Ureter (tissue), 1 donor: ENCODE results near the gene ZW10. TPM values are rescaled to one million over a fixed set of nuclear protein-coding genes. Genes with fewer than 3 reads are reported as not detected.

Experiments used
- DNase-seq: peaks from one replicate; pipeline ENCODE4 v3.0.0-alpha.2; 2020; ENCODE audit warnings: low spot score
- total RNA-seq: library from RNA; stranded (reverse); gene quantifications from one replicate; pipeline ENCODE4 v1.2.4, GENCODE V29; 2023
- donor health status: DM: yes; HTN: yes; CAD: no.

Gene ZW10
- total RNA-seq, 1 donor from 2014 or later: 15.1 TPM

- DNase-seq: no peak
Measured at GRCh38 chr11:113698515-113698914, 75.0 kb downstream of the ZW10 start.

GRCh38 chr11:113697756-113698407 lies 75.6 kb downstream of the ZW10 start:
- no peak for DNase-seq

DNA sequence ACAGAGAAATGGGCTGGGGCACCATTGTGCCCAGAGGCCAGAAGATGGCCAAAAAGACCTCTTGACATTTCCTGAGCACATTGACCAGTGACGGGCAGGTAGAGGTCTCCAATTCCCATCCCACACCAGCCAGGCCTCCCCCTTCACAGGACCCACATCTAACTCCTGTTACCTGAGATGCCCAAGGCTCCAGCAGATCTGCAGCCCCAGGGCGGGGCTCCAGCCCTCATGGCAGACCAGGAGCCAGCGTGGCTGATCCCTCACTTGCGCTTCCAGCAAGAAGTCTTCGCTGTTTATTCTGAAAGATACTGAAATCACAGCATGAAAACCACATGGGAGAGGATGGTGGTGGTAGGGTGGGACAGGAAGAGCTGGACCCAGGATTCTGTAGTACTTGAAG lies 76.4 kb downstream of the ZW10 start:
- DNase-seq: no peak

DNA sequence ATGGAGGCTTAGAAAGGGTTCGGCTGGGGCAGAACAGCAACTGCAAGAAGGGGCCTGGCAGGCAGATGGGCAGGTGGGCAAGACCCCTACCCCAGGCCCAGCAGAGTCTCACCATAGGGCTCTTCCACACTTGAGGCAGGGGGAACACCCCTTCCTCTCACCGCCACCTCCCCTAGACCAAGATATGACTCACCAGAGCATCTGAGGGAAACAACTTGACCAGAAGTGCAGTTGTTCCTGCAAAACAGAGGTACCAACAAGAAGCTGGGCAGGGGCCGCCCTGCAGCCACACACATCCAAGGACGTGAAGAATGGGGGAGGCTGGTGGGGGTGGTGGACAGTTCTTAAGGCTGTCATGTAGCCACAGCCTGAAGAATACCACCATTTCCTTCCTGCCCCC lies 78.3 kb downstream of the ZW10 start:
- DNase-seq: no peak

- no peak for DNase-seq
Measured at GRCh38 chr11:113694390-113694789, 79.1 kb downstream of the ZW10 start.

DNA sequence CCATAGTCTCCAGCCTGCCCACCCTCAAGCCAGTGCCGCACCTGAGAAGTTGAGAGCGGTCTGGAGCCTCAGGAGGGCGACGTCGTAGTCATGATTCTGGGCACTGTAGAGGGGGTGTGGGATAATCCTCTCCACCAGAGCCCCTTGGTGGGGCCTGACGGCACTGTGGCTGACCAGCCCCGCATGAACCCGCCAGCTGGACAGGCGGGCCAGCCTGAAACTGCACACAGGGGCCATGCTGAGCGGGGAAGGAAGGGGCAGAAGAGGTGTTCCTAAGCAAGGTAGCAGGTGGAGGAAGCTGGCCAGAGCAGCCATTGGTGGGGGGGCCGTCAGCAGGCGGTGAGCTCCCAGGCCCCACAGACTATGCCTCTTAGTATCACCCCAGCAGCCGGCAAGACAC lies 80.5 kb downstream of the ZW10 start:
- DNase-seq: no peak

GRCh38 chr11:113690619-113691569 lies 82.6 kb downstream of the ZW10 start:
- DNase-seq: peak; percentile 67

DNA sequence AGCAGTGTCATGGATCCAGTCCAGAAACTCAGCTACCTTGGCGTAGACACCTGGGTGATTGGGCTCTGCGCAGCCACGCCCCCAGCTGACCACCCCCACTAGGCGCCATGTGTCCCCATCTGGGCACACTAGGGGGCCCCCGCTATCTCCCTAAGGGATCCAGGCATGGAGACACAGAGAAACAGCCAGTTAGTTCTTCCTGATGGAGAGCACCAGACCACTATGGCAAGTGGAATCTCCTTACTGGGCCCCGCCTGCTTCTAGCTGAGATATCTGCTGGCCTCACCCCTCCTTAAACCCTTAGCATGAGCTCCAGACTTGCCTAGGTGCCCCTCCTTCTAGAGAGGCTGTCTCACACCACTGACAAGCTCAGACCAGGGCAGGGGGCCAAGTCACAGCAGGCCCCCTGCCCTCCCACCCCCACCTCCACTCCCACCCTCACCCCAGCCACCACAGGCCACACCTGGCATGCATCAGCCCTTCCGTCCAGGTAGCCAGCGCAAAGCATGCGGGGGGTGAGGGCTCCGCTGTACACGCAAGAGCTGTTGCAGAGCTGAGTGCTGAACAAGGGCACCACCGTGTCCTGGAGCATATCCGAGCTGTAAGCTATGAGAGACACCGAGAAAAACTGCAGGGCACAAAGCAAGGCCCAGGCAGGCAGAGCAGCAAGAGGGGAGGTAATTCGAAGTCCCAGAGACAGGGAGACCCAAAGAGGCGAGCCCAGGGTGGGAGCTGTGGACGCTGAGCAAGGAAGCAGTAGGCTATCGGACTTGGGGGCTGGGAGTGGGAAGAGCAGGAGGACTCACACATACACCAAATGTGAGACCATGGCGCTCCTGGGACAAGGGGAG lies 83.5 kb downstream of the ZW10 start:
- no peak for DNase-seq

DNA sequence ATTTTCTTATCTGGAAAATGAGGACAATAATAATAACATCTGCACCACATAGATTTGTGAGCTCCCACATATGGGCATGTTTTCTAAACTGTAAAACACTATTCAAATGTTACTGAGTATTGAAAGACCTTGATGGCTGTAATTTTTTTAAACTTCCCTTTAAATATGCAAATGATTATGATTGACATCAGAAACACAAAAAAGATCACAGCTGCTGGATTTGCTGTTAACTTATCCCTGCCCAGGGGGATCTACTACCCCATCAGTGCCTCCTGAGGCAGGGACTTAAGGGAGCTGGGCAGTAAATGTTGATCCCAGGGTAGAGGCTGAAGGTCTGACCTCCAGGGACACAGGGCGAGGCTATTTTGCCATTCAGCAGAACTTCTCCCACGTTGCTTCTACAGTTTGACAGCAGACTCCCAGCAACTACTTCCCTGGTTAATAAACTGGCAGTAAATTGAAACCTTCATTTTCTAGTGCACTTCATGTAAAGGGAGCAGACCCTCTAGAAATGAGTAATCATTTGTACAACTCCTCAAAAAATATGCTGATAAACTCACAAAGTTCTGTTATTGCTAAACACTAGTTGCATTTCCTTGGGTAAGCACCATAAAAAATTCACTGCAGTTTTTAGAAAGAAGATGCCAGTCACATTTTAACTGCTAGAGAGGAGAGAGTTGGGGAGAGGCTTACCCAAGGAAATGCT lies 87.7 kb downstream of the ZW10 start:
- no peak for DNase-seq

DNA sequence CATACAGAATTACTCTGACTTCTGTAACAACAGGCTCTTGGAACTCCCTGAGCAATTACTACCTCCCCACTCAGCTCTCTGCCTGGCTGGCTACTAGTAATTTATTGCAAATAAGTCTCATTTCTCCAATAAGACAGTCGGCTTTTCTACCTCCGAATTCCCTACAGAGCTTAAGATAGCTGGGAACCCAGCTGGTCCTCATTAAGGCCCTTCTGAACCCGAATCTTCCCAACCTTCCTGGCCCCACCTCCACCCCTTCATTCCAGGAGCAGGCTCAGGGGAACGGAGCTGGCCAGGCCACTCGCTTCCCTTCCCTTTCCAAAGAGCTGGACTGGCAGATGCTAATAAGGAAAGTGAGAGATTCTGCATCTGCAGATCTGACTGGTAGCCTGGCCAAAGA lies 89.0 kb downstream of the ZW10 start:
- DNase-seq: no peak

- no peak for DNase-seq
Measured at GRCh38 chr11:113683481-113684046, 89.9 kb downstream of the ZW10 start.

Other genes with a start within 250 kb of the ZW10 start
- 1.5 TPM for gene TMPRSS5, start 67.4 kb downstream of the ZW10 start, total RNA-seq
- not detected for gene CLDN25, start 6.1 kb upstream of the ZW10 start, total RNA-seq
- 28.7 TPM for gene USP28, start 101.9 kb upstream of the ZW10 start, total RNA-seq
- not detected for gene HTR3B, start 131.1 kb upstream of the ZW10 start, total RNA-seq
- not detected for gene HTR3A, start 201.4 kb upstream of the ZW10 start, total RNA-seq